Peyer's patch (tissue), 4 donors: ENCODE data around the gene RALB.

Experiments used
- POLR2A ChIP-seq, 2 donors: fragments of 450-650 bp; IDR thresholded peaks; one replicate each; pipeline ENCODE4 v1.5.1; 2017; ENCODE audit warnings: antibody characterized with exemption in 2 of 2, mild to moderate bottlenecking in 2 of 2, moderate library complexity in 2 of 2
- TF ChIP-seq, protein P1 (sequence below), 6 experiments: fragments of 450-650 bp in 4 of 6; fragments of 200-600 bp in 2 of 6; sonication (generic) in 1 of 6; IDR thresholded peaks; one replicate each; pipeline ENCODE4 v1.5.1; 2017 to 2019; ENCODE audit warnings: antibody characterized with exemption in 6 of 6, mild to moderate bottlenecking in 3 of 6, moderate library complexity in 1 of 6

DNA sequence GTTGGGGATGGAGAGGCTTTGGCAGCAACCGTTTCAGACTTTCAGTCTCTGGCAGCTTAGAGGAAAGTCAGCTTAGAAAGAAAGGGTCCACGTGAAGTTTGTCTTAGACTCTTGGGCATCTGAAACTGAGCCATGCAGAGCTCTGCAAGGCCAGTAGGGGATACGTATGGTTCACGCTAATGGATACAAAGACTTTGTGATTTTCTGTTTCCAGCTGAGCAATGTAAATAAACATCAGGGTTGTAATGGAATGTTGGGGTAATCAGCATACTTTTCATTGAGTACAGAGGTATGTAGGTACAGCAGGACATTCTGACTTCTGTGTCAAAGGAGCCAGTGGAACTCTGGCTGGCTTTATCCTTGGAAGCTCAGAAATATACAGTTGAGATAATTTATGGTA lies 31.0 kb downstream of the RALB start:
- TF ChIP-seq, protein P1, sequence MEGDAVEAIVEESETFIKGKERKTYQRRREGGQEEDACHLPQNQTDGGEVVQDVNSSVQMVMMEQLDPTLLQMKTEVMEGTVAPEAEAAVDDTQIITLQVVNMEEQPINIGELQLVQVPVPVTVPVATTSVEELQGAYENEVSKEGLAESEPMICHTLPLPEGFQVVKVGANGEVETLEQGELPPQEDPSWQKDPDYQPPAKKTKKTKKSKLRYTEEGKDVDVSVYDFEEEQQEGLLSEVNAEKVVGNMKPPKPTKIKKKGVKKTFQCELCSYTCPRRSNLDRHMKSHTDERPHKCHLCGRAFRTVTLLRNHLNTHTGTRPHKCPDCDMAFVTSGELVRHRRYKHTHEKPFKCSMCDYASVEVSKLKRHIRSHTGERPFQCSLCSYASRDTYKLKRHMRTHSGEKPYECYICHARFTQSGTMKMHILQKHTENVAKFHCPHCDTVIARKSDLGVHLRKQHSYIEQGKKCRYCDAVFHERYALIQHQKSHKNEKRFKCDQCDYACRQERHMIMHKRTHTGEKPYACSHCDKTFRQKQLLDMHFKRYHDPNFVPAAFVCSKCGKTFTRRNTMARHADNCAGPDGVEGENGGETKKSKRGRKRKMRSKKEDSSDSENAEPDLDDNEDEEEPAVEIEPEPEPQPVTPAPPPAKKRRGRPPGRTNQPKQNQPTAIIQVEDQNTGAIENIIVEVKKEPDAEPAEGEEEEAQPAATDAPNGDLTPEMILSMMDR (IDR thresholded peaks at IDR 0.05) = no peak
- TF ChIP-seq POLR2A (IDR thresholded peaks at IDR 0.05) = no peak
